ENCODE data around the gene COPZ1. TPM values are rescaled to one million over a fixed set of nuclear protein-coding genes. Genes with fewer than 3 reads are reported as not detected.

The COPZ1 gene
- total and polyA plus RNA-seq, 9 of the 15 experiments (the other 6 are each of a cell fraction or from before 2014, with no cell fraction given), result 137 to 487 (median 233) TPM

DNA sequence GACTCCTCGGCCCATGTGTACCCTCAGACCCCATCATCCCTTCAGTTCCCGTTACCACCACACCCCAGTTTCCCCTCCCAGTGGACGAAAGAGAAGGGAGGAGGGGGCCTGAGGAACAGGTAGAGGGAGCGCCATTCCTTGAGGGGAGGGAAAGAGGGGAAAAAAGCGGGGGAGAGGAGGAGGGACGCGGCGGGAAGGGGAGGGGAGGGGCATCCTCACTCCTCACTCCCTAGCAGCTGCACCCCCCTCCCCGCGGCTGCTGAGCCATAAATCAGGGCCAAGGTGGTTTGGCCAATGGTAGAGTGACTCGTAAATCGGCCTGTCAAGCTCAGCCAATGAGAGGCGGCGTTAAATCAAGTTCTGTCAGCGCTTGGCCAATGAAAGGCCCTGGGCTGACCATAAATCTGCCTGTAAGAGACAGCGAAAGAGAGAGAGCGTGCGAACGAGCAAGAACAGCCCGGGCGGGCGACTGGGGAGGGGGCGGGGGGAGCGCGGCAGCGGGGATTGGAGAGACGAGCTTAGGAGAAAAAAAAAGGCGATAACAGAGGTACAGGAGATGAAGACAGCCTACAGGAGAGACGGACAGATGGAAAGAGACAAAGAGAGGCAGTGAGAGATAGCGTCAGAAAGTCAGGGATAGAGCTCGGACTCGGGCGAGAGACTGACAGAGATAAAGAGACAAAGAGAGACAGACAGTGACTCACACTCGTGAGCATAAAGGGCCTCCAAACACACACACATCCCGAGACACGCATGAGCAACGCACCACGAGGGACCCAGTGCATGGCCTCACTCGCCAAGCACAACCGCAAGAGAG lies 34.2 kb downstream of the COPZ1 start (continued):
- TF ChIP-seq MED1 (CRISPR knock-in tag; IDR thresholded peaks at IDR 0.05; ENCODE audit: borderline replicate concordance), result no peak
- TF ChIP-seq MTA1 (IDR thresholded peaks at IDR 0.05; ENCODE audit: borderline replicate concordance), result peak; percentile 93
- no peak for TF ChIP-seq TAF15 (IDR thresholded peaks at IDR 0.05; ENCODE audit: low read depth, low read length)
- TF ChIP-seq PHF8 (IDR thresholded peaks at IDR 0.05; ENCODE audit: borderline replicate concordance, low read length), result peak; percentile 33; the same call in 1 of the 2 replicates
- TF ChIP-seq CBX2 (IDR thresholded peaks at IDR 0.05; ENCODE audit: insufficient read depth, low read length, poor library complexity, severe bottlenecking), result no peak
- TF ChIP-seq ZKSCAN3 (CRISPR knock-in tag; IDR thresholded peaks at IDR 0.05), result no peak
- peak; percentile 85 for TF ChIP-seq ZNF644 (tag; IDR thresholded peaks at IDR 0.05; ENCODE audit: low read depth)
- TF ChIP-seq NFIC (IDR thresholded peaks at IDR 0.05), result peak; percentile 50; the same call in 1 of the 2 replicates
- TF ChIP-seq ZNF134 (CRISPR knock-in tag; conservative IDR thresholded peaks at IDR 0.05), result no peak
- TF ChIP-seq MEF2A (IDR thresholded peaks at IDR 0.05; ENCODE audit: control insufficient read depth, low read depth, low read length), result no peak
- TF ChIP-seq, protein P1, sequence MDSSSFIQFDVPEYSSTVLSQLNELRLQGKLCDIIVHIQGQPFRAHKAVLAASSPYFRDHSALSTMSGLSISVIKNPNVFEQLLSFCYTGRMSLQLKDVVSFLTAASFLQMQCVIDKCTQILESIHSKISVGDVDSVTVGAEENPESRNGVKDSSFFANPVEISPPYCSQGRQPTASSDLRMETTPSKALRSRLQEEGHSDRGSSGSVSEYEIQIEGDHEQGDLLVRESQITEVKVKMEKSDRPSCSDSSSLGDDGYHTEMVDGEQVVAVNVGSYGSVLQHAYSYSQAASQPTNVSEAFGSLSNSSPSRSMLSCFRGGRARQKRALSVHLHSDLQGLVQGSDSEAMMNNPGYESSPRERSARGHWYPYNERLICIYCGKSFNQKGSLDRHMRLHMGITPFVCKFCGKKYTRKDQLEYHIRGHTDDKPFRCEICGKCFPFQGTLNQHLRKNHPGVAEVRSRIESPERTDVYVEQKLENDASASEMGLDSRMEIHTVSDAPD (CRISPR knock-in tag; IDR thresholded peaks at IDR 0.05), result no peak
- TF ChIP-seq, protein P2, sequence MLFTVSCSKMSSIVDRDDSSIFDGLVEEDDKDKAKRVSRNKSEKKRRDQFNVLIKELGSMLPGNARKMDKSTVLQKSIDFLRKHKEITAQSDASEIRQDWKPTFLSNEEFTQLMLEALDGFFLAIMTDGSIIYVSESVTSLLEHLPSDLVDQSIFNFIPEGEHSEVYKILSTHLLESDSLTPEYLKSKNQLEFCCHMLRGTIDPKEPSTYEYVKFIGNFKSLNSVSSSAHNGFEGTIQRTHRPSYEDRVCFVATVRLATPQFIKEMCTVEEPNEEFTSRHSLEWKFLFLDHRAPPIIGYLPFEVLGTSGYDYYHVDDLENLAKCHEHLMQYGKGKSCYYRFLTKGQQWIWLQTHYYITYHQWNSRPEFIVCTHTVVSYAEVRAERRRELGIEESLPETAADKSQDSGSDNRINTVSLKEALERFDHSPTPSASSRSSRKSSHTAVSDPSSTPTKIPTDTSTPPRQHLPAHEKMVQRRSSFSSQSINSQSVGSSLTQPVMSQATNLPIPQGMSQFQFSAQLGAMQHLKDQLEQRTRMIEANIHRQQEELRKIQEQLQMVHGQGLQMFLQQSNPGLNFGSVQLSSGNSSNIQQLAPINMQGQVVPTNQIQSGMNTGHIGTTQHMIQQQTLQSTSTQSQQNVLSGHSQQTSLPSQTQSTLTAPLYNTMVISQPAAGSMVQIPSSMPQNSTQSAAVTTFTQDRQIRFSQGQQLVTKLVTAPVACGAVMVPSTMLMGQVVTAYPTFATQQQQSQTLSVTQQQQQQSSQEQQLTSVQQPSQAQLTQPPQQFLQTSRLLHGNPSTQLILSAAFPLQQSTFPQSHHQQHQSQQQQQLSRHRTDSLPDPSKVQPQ (CRISPR knock-in tag; IDR thresholded peaks at IDR 0.05; ENCODE audit: borderline replicate concordance), result no peak
- no peak for TF ChIP-seq SMARCA5 (IDR thresholded peaks at IDR 0.05)
- peak; percentile 38; the same call in 1 of the 2 replicates for TF ChIP-seq POLR2H (tag; IDR thresholded peaks at IDR 0.05; ENCODE audit: low read depth)
- TF ChIP-seq FOS (IDR thresholded peaks at IDR 0.05; ENCODE audit: extremely low read depth, insufficient read length), result peak; percentile 98
- no peak for TF ChIP-seq RBM17 (IDR thresholded peaks at IDR 0.05; ENCODE audit: borderline replicate concordance, low read depth, low read length)
- TF ChIP-seq E2F1 (CRISPR knock-in tag; IDR thresholded peaks at IDR 0.05), result no peak
- TF ChIP-seq HIVEP1 (CRISPR knock-in tag; IDR thresholded peaks at IDR 0.05), result no peak
- TF ChIP-seq ZNF695 (CRISPR knock-in tag; IDR thresholded peaks at IDR 0.05), result no peak
- no peak for TF ChIP-seq ZNF274 (IDR thresholded peaks at IDR 0.05; ENCODE audit: borderline replicate concordance, low read depth, low read length)
- peak; percentile 94 for TF ChIP-seq EP400 (IDR thresholded peaks at IDR 0.05)
- peak; percentile 74; the same call in 1 of the 2 replicates for TF ChIP-seq KAT7 (CRISPR knock-in tag; IDR thresholded peaks at IDR 0.05; ENCODE audit: borderline replicate concordance)
- TF ChIP-seq KDM2B (CRISPR knock-in tag; IDR thresholded peaks at IDR 0.05), result 0 out of 2 replicates have a peak, but pooled peaks have one; percentile 21
- TF ChIP-seq ZNF77 (CRISPR knock-in tag; IDR thresholded peaks at IDR 0.05), result no peak
